Measurements from ENCODE around the gene AP2A2. TPM values are rescaled to one million over a fixed set of nuclear protein-coding genes. Genes with fewer than 3 reads are reported as not detected.

Gene AP2A2
- total RNA-seq, 1 experiment from 2014 or later = 62.0 TPM

DNA sequence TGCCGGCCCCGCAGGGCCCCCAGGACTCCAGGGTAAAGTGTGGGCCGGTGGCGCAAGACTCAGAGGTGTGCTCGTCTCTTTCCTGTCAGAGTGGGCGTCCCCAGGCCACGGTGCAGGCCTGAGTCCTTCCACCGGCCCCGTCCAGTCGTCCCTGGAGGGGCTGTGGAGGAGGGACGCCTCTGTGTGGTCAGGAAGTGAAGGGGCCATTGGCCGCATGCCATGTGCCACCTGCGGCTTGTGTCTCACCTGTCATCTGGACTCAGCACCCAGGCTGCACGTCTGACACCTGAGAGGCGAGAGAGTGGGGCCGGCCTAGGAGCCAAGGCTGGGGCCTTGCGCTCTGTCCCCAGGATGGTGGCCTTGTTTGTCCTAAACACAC is 85.6 kb downstream of the AP2A2 start:
- H3K4me1 ChIP-seq (ENCODE audit: insufficient read depth, low read length, poor library complexity, severe bottlenecking) = no peaks in the 10 kb centered on the region
- no peaks in the 10 kb centered on the region for H3K9me3 ChIP-seq (ENCODE audit: low read depth, low read length, poor library complexity, severe bottlenecking)
- no peak overlapping the region for H3K27ac ChIP-seq (ENCODE audit: low read depth, low read length, poor library complexity, severe bottlenecking)
- no peak for TF ChIP-seq EZH2 (IDR thresholded peaks at IDR 0.05; ENCODE audit: borderline replicate concordance, low read depth, low read length, poor library complexity, severe bottlenecking)
- TF ChIP-seq, protein P1, sequence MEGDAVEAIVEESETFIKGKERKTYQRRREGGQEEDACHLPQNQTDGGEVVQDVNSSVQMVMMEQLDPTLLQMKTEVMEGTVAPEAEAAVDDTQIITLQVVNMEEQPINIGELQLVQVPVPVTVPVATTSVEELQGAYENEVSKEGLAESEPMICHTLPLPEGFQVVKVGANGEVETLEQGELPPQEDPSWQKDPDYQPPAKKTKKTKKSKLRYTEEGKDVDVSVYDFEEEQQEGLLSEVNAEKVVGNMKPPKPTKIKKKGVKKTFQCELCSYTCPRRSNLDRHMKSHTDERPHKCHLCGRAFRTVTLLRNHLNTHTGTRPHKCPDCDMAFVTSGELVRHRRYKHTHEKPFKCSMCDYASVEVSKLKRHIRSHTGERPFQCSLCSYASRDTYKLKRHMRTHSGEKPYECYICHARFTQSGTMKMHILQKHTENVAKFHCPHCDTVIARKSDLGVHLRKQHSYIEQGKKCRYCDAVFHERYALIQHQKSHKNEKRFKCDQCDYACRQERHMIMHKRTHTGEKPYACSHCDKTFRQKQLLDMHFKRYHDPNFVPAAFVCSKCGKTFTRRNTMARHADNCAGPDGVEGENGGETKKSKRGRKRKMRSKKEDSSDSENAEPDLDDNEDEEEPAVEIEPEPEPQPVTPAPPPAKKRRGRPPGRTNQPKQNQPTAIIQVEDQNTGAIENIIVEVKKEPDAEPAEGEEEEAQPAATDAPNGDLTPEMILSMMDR (conservative IDR thresholded peaks at IDR 0.05; ENCODE audit: low read depth, low read length) = no peak
- H3K36me3 ChIP-seq (ENCODE audit: insufficient read depth, low read length, poor library complexity, severe bottlenecking) = peaks cover 13% of the 10 kb centered on the region
- no peak overlapping the region for H3K4me3 ChIP-seq (ENCODE audit: low read depth, low read length, poor library complexity, severe bottlenecking)
- no peaks in the 10 kb centered on the region for H3K27me3 ChIP-seq (replicated peaks; ENCODE audit: insufficient read depth, low read depth, low read length, poor library complexity)
- no peak for DNase-seq (ENCODE audit: low spot score)
- BruUV-seq (replicated peaks) = no TSS peak
- intact Hi-C loops (cut with micrococcal nuclease; ENCODE audit: unreplicated experiment) = no loop called here
- POLR2A ChIA-PET (ENCODE audit: low non-redundant PET) = no interaction called here
- CTCF ChIA-PET = no interaction called here

DNA sequence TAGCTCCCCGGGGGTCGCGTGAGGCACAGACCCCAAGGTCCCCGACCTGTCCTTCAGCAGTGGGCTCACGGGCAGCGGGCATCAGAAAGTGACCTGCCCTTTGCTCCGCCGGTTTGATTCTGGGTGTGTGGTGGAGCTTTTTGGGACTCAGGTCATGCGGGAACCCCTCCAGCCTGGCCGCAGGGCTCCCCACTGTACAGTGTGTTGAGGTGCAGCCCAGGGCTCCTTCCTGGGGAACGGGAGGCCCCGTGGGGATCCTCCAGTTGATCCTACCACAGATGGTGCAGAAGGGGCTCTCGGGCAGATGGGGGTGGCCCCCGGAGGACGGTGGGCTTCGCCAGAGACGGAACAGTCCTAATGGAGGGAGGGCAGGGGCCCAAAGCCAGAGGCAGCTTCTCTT is 86.6 kb downstream of the AP2A2 start:
- H3K4me1 ChIP-seq (ENCODE audit: insufficient read depth, low read length, poor library complexity, severe bottlenecking) = no peaks in the 10 kb centered on the region
- H3K27me3 ChIP-seq (replicated peaks; ENCODE audit: insufficient read depth, low read depth, low read length, poor library complexity) = no peaks in the 10 kb centered on the region
- H3K9me3 ChIP-seq (ENCODE audit: low read depth, low read length, poor library complexity, severe bottlenecking) = no peaks in the 10 kb centered on the region
- no peak overlapping the region for H3K4me3 ChIP-seq (ENCODE audit: low read depth, low read length, poor library complexity, severe bottlenecking)
- intact Hi-C loops (cut with micrococcal nuclease; ENCODE audit: unreplicated experiment) = no loop called here
- no TSS peak for BruUV-seq (replicated peaks)
- H3K36me3 ChIP-seq (ENCODE audit: insufficient read depth, low read length, poor library complexity, severe bottlenecking) = peaks cover 13% of the 10 kb centered on the region
- H3K27ac ChIP-seq (ENCODE audit: low read depth, low read length, poor library complexity, severe bottlenecking) = no peak overlapping the region
- ChIA-PET POLR2A (ENCODE audit: low non-redundant PET) (no interaction called here), CTCF (no interaction called here)
- no peak for DNase-seq (ENCODE audit: low spot score)
- TF ChIP-seq, protein P1 (conservative IDR thresholded peaks at IDR 0.05; ENCODE audit: low read depth, low read length) = no peak
- TF ChIP-seq EZH2 (IDR thresholded peaks at IDR 0.05; ENCODE audit: borderline replicate concordance, low read depth, low read length, poor library complexity, severe bottlenecking) = no peak

DNA sequence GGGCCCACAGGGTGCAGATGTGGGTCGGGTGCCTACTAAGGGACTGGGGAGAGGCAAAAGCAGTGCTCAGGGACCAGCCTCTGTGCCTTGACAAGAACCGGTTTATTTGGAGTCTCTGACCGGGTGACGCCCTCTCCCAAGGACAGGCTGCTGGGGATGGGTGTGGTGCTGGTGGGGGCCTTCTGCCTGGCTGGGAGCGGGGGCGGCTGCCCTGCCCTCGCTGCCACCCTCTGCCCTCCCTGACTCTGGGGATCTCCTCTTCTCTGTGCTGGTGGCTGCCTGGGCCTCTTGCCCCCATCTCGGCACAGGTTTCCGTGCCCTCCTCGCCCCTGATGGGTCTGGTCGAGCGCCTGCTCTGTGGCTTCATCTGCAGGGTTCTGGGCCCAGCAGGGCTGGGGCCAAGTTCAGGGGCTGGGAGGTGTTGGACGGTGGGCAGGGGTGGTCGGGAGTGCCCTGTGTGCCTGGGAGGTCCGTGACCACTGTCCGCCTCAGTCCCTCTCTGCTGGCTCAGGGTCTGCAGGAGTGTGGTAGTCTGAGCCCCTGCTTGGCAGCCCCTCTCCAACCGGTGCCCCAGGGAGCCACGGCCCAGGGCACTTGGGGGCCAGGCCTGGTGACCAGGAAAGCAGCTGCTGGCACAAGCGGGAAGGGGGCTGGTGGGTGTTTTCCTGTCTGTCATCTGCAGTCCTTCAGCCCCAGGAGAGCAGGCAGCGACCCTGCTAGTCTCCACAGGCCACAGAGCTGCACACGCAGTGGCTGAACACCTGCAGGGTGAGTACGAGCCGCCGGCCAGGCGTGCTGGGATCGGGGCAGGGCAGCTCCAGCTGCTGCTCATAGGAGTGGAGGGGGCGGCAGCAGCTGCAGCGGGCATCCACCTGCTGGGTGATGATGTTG is 87.3 kb downstream of the AP2A2 start:
- Histone ChIP-seq H3K27me3 (replicated peaks; ENCODE audit: insufficient read depth, low read depth, low read length, poor library complexity) (no peaks in the 10 kb centered on the region), H3K4me3 (ENCODE audit: low read depth, low read length, poor library complexity, severe bottlenecking) (no peak overlapping the region), H3K27ac (ENCODE audit: low read depth, low read length, poor library complexity, severe bottlenecking) (no peak overlapping the region), H3K9me3 (ENCODE audit: low read depth, low read length, poor library complexity, severe bottlenecking) (no peaks in the 10 kb centered on the region), H3K36me3 (ENCODE audit: insufficient read depth, low read length, poor library complexity, severe bottlenecking) (peaks cover 13% of the 10 kb centered on the region), H3K4me1 (ENCODE audit: insufficient read depth, low read length, poor library complexity, severe bottlenecking) (no peaks in the 10 kb centered on the region)
- BruUV-seq (replicated peaks) = no TSS peak
- intact Hi-C loops (cut with micrococcal nuclease; ENCODE audit: unreplicated experiment) = no loop called here
- TF ChIP-seq, protein P1 (conservative IDR thresholded peaks at IDR 0.05; ENCODE audit: low read depth, low read length) = no peak
- TF ChIP-seq EZH2 (IDR thresholded peaks at IDR 0.05; ENCODE audit: borderline replicate concordance, low read depth, low read length, poor library complexity, severe bottlenecking) = no peak
- no peak for DNase-seq (ENCODE audit: low spot score)
- ChIA-PET POLR2A (ENCODE audit: low non-redundant PET) (no interaction called here), CTCF (no interaction called here)
